H4 (cell line): ENCODE results near the gene LIPN. TPM values are rescaled to one million over a fixed set of nuclear protein-coding genes. Genes with fewer than 3 reads are reported as not detected.
A peak's percentile ranks its signal among the peaks of the same experiment; 100 is the strongest.

ENCODE experiments used
- DNase-seq: peaks from one replicate; pipeline ENCODE4 v3.0.0-alpha.2; 2015; ENCODE audit warnings: low spot score
- total RNA-seq: library from RNA; depleted of rRNA; stranded (reverse); fragments of >200 nt; shearing (Covaris generic); gene quantifications from 2 replicates; pipeline ENCODE4 v1.2.3, GENCODE V29; 2014

LIPN gene
- total RNA-seq, 1 experiment from 2014 or later, result not detected

GRCh38 chr10:88783724-88784123 lies 23.9 kb downstream of the LIPN start:
- peak; percentile 11 for DNase-seq

- DNase-seq, result no peak
Measured at GRCh38 chr10:88786032-88786770, 26.4 kb downstream of the LIPN start.

- no peak for DNase-seq
Measured at GRCh38 chr10:88787463-88787862, 27.6 kb downstream of the LIPN start.

- no peak for DNase-seq
Measured at GRCh38 chr10:88788924-88789323, 29.1 kb downstream of the LIPN start.

- DNase-seq, result peak; percentile 19
Measured at GRCh38 chr10:88791924-88792323, 32.1 kb downstream of the LIPN start.

GRCh38 chr10:88792661-88793060 lies 32.8 kb downstream of the LIPN start:
- peak; percentile 68 for DNase-seq

GRCh38 chr10:88793712-88794299 lies 34.0 kb downstream of the LIPN start:
- DNase-seq, result peak; percentile 67

- DNase-seq, result no peak
Measured at GRCh38 chr10:88794731-88795130, 34.9 kb downstream of the LIPN start.

GRCh38 chr10:88800152-88801125 lies 40.6 kb downstream of the LIPN start:
- DNase-seq, result no peak

GRCh38 chr10:88802523-88803285 lies 42.9 kb downstream of the LIPN start, which contains the start of gene LIPM:
Gene LIPM (plus strand): TSS chr10:88802730. CDS start chr10:88802897, 167 bp downstream.
- no peak for DNase-seq

GRCh38 chr10:88803641-88804040 lies 43.8 kb downstream of the LIPN start:
- DNase-seq, result no peak

GRCh38 chr10:88804083-88804812 lies 44.4 kb downstream of the LIPN start:
- peak; percentile 8 for DNase-seq

- DNase-seq, result no peak
Measured at GRCh38 chr10:88805361-88805760, 45.5 kb downstream of the LIPN start.

GRCh38 chr10:88805924-88806323 lies 46.1 kb downstream of the LIPN start:
- DNase-seq, result no peak

- no peak for DNase-seq
Measured at GRCh38 chr10:88809621-88810020, 49.8 kb downstream of the LIPN start.

GRCh38 chr10:88810196-88810961 lies 50.6 kb downstream of the LIPN start:
- peak; percentile 74 for DNase-seq

- DNase-seq, result no peak
Measured at GRCh38 chr10:88813200-88813599, 53.4 kb downstream of the LIPN start.

- peak; percentile 14 for DNase-seq
Measured at GRCh38 chr10:88819290-88819689, 59.5 kb downstream of the LIPN start.

- no peak for DNase-seq
Measured at GRCh38 chr10:88820748-88821401, 61.1 kb downstream of the LIPN start.
